ENCODE measurements around the gene TNFAIP8. TPM values are rescaled to one million over a fixed set of nuclear protein-coding genes. Genes with fewer than 3 reads are reported as not detected.

TNFAIP8 gene
- total and polyA plus RNA-seq, 9 of the 15 experiments (the other 6 are each of a cell fraction or from before 2014, with no cell fraction given) = 29.9 to 52.2 (median 44.8) TPM

- no peaks in the 10 kb centered on the region for H3K79me2 ChIP-seq (ENCODE audit: control insufficient read depth, insufficient read depth, low read length)
- H3K4me1 ChIP-seq (replicated peaks in 1 of 2; ENCODE audit: control insufficient read depth in 2 of 2, insufficient read depth in 2 of 2, low read length in 2 of 2) = peaks cover 0 to 29% of the 10 kb centered on the region in 2 experiments; a peak in 3 of 5 replicates
- H2AFZ ChIP-seq (ENCODE audit: low read depth, low read length) = no peak overlapping the region
- TF ChIP-seq POLR2H (tag; IDR thresholded peaks at IDR 0.05; ENCODE audit: low read depth) (no peak), CC2D1A (IDR thresholded peaks at IDR 0.05) (no peak), MTF1 (CRISPR knock-in tag; IDR thresholded peaks at IDR 0.05; ENCODE audit: borderline replicate concordance) (no peak), MCM2 (IDR thresholded peaks at IDR 0.05; ENCODE audit: low read depth) (no peak), ESRRA (IDR thresholded peaks at IDR 0.05; ENCODE audit: borderline replicate concordance, low read depth) (no peak), CBX3 (IDR thresholded peaks at IDR 0.05; ENCODE audit: borderline replicate concordance in 1 of 2, low read length in 2 of 2) (no peak), HDAC6 (IDR thresholded peaks at IDR 0.05; ENCODE audit: low read depth, low read length) (no peak), STAT5A (IDR thresholded peaks at IDR 0.05; ENCODE audit: borderline replicate concordance, low read length) (no peak), TCF15 (CRISPR knock-in tag; IDR thresholded peaks at IDR 0.05) (no peak)
- H3K27me3 ChIP-seq (ENCODE audit: control insufficient read depth in 2 of 2, insufficient read depth in 2 of 2, low read length in 2 of 2) = no peaks in the 10 kb centered on the region
- no peak overlapping the region for H3K4me3 ChIP-seq
- no peak for DNase-seq (ENCODE audit: extremely low read depth in 1 of 4, low spot score in 3 of 4)
- no peaks in the 10 kb centered on the region for H3K36me3 ChIP-seq (ENCODE audit: control insufficient read depth, insufficient read depth, low read length)
- no peak for FAIRE-seq
- no peaks in the 10 kb centered on the region for H3K9me3 ChIP-seq (replicated peaks; ENCODE audit: control insufficient read depth, insufficient read depth, low read depth, low read length)
- no peaks in the 10 kb centered on the region for H4K20me1 ChIP-seq (replicated peaks; ENCODE audit: control insufficient read depth, insufficient read depth, low read length)
- in situ Hi-C loops (cut with MboI) = no loop called here
- ChIA-PET CTCF (ENCODE audit: low intra/inter-chr PET ratio) (no interaction called here), POLR2A (no interaction called here)
- no TSS peak for BruUV-seq (replicated peaks)
- intact Hi-C loops (cut with micrococcal nuclease) = no loop called here
- no peak overlapping the region for H3K4me2 ChIP-seq (ENCODE audit: insufficient read depth, low read length)
- WGBS (ENCODE audit: insufficient coverage, low coverage, missing lambda C conversion rate) = 78% methylated on average over 5 of the region's 5 CpGs
- H3K9me1 ChIP-seq (ENCODE audit: control insufficient read depth, insufficient read depth, low read length) = no peaks in the 10 kb centered on the region
- H3K27ac ChIP-seq (ENCODE audit: extremely low read depth, low read depth, low read length) = no peak overlapping the region
- H3K9ac ChIP-seq (ENCODE audit: insufficient read depth in 1 of 2, low read depth in 2 of 2, low read length in 2 of 2) = no peak overlapping the region
- no peak for ATAC-seq
These were observed 50.8 kb downstream of the TNFAIP8 start for GRCh38 chr5:119406551-119407110.
